ENCODE results near the gene DNHD1. TPM values are rescaled to one million over a fixed set of nuclear protein-coding genes. Genes with fewer than 3 reads are reported as not detected.

The DNHD1 gene
- total and polyA plus RNA-seq, 2 donors, result 3.4 to 21.6 TPM

DNA sequence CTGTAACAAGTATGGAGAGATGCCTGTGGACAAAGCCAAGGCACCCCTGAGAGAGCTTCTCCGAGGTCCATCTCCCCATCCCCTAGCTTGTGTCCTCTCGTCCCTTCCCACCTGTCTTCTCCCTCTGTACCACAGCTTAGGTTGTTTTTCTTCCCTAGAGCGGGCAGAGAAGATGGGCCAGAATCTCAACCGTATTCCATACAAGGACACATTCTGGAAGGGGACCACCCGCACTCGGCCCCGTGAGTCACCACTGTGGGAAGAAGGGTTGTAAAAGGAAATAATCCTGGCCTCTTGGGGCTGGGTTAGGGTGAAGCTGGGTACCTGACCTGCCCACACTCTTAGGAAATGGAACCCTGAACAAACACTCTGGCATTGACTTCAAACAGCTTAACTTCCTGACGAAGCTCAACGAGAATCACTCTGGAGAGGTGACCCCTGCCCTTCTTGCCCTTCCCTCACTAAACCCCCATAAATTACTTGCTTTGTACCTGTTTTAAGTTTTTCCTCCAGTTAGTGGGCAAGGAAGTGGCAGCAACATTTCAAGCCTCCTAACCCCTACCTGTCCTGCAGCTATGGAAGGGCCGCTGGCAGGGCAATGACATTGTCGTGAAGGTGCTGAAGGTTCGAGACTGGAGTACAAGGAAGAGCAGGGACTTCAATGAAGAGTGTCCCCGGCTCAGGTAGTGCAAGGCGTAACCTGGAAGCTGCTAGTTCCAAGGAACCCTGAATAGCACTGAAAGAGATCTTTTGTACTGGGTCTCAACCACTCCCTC is 111.8 kb downstream of the DNHD1 start:
- H3K27ac ChIP-seq (ENCODE audit: low read depth in 1 of 2, low read length in 1 of 2), result no peak overlapping the region

GRCh38 chr11:6609502-6610015 is 112.5 kb downstream of the DNHD1 start:
- no peaks in the 10 kb centered on the region for H3K9me3 ChIP-seq (ENCODE audit: control insufficient read depth in 2 of 2, insufficient read depth in 1 of 2, low read length in 1 of 2)
- no peak for DNase-seq (ENCODE audit: low read depth in 6 of 9, low spot score in 9 of 9)
- WGBS, result 84% methylated on average over 8 of the region's 8 CpGs
- peaks cover 24 to 42% of the 10 kb centered on the region in 2 donors for H3K4me1 ChIP-seq (ENCODE audit: control insufficient read depth in 2 of 2, insufficient read depth in 2 of 2, low read length in 2 of 2)
- no peak overlapping the region for H3K4me3 ChIP-seq (ENCODE audit: low read length in 2 of 2)
- peaks cover 33 to 39% of the 10 kb centered on the region in 2 donors for H3K36me3 ChIP-seq (ENCODE audit: control insufficient read depth in 2 of 2, insufficient read depth in 2 of 2, low read length in 1 of 2)
- no peak overlapping the region for H3K27ac ChIP-seq (ENCODE audit: low read depth in 1 of 2, low read length in 1 of 2)
- no peaks in the 10 kb centered on the region for H3K27me3 ChIP-seq (ENCODE audit: control insufficient read depth in 2 of 2, insufficient read depth in 1 of 2, low read length in 1 of 2)

More for the DNA sequence above, 111.8 kb downstream of the DNHD1 start:
- Histone ChIP-seq H3K9me3 (ENCODE audit: control insufficient read depth in 2 of 2, insufficient read depth in 1 of 2, low read length in 1 of 2) (no peaks in the 10 kb centered on the region), H3K36me3 (ENCODE audit: control insufficient read depth in 2 of 2, insufficient read depth in 2 of 2, low read length in 1 of 2) (peaks cover 33 to 39% of the 10 kb centered on the region in 2 donors), H3K4me1 (ENCODE audit: control insufficient read depth in 2 of 2, insufficient read depth in 2 of 2, low read length in 2 of 2) (peaks cover 24 to 46% of the 10 kb centered on the region in 2 donors), H3K27me3 (ENCODE audit: control insufficient read depth in 2 of 2, insufficient read depth in 1 of 2, low read length in 1 of 2) (no peaks in the 10 kb centered on the region), H3K4me3 (ENCODE audit: low read length in 2 of 2) (no peak overlapping the region)
- 98% methylated on average over 14 of the region's 14 CpGs for WGBS
- no peak for DNase-seq (ENCODE audit: low read depth in 6 of 9, low spot score in 9 of 9)

- DNase-seq (ENCODE audit: low read depth in 6 of 9, low spot score in 9 of 9), result no peak
- WGBS, result 97% methylated on average over 6 of the region's 6 CpGs
- Histone ChIP-seq H3K27me3 (ENCODE audit: control insufficient read depth in 2 of 2, insufficient read depth in 1 of 2, low read length in 1 of 2) (no peaks in the 10 kb centered on the region), H3K36me3 (ENCODE audit: control insufficient read depth in 2 of 2, insufficient read depth in 2 of 2, low read length in 1 of 2) (peaks cover 40 to 45% of the 10 kb centered on the region in 2 donors), H3K9me3 (ENCODE audit: control insufficient read depth in 2 of 2, insufficient read depth in 1 of 2, low read length in 1 of 2) (no peaks in the 10 kb centered on the region), H3K4me1 (ENCODE audit: control insufficient read depth in 2 of 2, insufficient read depth in 2 of 2, low read length in 2 of 2) (peaks cover 19 to 35% of the 10 kb centered on the region in 2 donors), H3K27ac (ENCODE audit: low read depth in 1 of 2, low read length in 1 of 2) (no peak overlapping the region), H3K4me3 (ENCODE audit: low read length in 2 of 2) (no peak overlapping the region)
These were observed 113.5 kb downstream of the DNHD1 start for GRCh38 chr11:6610591-6610990.

DNA sequence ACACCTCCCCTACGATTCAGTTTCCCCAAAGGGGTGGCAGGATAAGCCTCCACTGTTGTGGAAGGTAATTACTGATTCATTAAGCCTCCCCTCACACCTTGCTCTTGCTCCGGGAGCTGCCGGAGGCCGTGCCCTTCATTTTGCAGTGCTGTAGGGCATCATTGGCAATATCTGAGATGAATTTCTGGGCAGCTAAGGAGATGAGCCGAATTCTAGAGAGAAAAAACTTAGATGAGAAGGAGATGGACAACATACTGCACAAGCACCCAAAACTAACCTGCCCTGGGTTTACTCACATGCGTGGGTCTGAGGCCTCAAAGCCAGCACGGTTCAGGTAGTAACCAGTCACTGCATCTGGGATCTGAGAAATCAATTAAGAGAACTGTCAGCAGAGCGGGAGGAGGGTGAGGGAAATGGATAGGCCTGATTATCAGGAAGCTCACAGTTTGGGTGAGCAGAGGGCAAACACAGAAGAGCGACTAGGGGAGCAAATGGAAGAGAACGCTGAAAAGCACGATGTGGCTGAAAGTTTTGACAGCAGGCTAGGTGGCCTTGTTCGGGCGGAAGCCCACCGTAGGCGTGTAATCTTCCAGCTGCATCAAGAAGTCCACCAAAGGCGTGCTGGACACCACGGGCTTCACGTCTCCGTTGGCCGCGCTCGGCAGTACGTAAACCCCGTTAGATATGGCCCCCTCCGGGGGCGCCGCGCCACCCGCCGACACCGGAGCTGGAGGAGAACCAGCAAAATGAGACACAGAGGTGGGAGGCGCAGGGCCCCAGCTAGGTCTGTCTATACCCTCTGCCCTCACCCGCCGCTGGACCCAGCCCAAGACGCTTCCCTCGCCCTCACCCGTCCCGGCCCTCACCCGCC is 114.2 kb downstream of the DNHD1 start:
- Histone ChIP-seq H3K36me3 (ENCODE audit: control insufficient read depth in 2 of 2, insufficient read depth in 2 of 2, low read length in 1 of 2) (peaks cover 45 to 51% of the 10 kb centered on the region in 2 donors), H3K4me1 (ENCODE audit: control insufficient read depth in 2 of 2, insufficient read depth in 2 of 2, low read length in 2 of 2) (peaks cover 19 to 33% of the 10 kb centered on the region in 2 donors), H3K4me3 (ENCODE audit: low read length in 2 of 2) (peak overlapping the region; percentile 78 to 87), H3K9me3 (ENCODE audit: control insufficient read depth in 2 of 2, insufficient read depth in 1 of 2, low read length in 1 of 2) (no peaks in the 10 kb centered on the region), H3K27ac (ENCODE audit: low read depth in 1 of 2, low read length in 1 of 2) (peak overlapping the region; percentile 68 to 99), H3K27me3 (ENCODE audit: control insufficient read depth in 2 of 2, insufficient read depth in 1 of 2, low read length in 1 of 2) (no peaks in the 10 kb centered on the region)
- WGBS, result 23% methylated on average over 39 of the region's 39 CpGs
- peak in 3 of 9 donors; percentile 23 to 44 (median 30) for DNase-seq (ENCODE audit: low read depth in 6 of 9, low spot score in 9 of 9)

GRCh38 chr11:6611963-6612212 is 114.8 kb downstream of the DNHD1 start:
- H3K27me3 ChIP-seq (ENCODE audit: control insufficient read depth in 2 of 2, insufficient read depth in 1 of 2, low read length in 1 of 2), result no peaks in the 10 kb centered on the region
- no peaks in the 10 kb centered on the region for H3K9me3 ChIP-seq (ENCODE audit: control insufficient read depth in 2 of 2, insufficient read depth in 1 of 2, low read length in 1 of 2)
- peak overlapping the region; percentile 87 to 92 for H3K4me3 ChIP-seq (ENCODE audit: low read length in 2 of 2)
- DNase-seq (ENCODE audit: low read depth in 6 of 9, low spot score in 9 of 9), result no peak
- H3K27ac ChIP-seq (ENCODE audit: low read depth in 1 of 2, low read length in 1 of 2), result peak overlapping the region; percentile 99 to 100
- peaks cover 17 to 27% of the 10 kb centered on the region in 2 donors for H3K4me1 ChIP-seq (ENCODE audit: control insufficient read depth in 2 of 2, insufficient read depth in 2 of 2, low read length in 2 of 2)
- H3K36me3 ChIP-seq (ENCODE audit: control insufficient read depth in 2 of 2, insufficient read depth in 2 of 2, low read length in 1 of 2), result peaks cover 45 to 53% of the 10 kb centered on the region in 2 donors
- WGBS, result under 1% methylated on average over 36 of the region's 36 CpGs

DNA sequence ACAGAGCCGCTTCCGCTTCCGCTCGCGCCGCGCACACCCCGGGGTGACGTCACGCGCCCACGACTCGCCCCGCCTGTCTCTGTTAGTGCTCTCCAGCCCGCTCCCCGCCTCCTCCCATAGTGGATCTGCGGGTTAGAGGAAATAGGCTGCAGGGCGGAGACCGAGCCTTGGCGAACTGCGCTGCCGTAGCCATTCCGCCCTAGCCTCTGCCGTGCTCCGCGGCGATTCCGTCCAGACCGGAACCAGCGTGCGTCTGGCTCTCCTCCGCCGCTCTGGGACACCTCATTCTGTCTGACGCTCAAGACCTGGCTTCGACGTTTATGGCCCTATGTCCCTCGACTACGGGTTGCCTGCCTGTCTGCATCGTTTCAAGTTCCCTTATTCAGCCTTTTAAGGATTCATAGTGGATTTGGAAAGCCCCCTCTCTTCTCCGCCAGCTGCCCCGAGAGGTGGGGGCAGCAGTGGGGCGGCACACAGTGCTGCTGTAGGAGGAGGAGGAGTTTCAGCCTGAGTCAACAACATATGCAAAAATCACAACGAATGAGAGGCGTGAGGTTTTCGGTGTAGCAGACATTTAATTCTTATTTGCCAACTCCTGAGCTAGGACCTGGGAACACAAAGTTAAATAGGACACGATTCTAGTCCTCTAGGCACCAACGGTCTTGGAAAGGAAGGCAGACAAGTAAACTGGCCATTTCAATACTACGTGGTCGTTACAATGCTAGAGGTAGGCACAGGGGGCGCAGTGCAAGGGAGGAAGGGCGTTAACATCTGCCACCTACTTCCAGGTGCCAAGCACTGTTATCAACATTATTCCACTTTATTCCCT is 115.3 kb downstream of the DNHD1 start, which contains the start of gene TAF10:
Gene TAF10, minus strand, starts transcription at position 4 of the 829 bp plus-strand sequence. CDS start 27 bp downstream, outside the sequence.
- WGBS, result under 1% methylated on average over 51 of the region's 51 CpGs
- peak; percentile 75 to 96 (median 91) for DNase-seq (ENCODE audit: low read depth in 6 of 9, low spot score in 9 of 9)
- Histone ChIP-seq H3K4me3 (ENCODE audit: low read length in 2 of 2) (peak within 1 kb of the TSS; percentile 87 to 92), H3K27me3 (ENCODE audit: control insufficient read depth in 2 of 2, insufficient read depth in 1 of 2, low read length in 1 of 2) (no peaks in the 10 kb centered on the region), H3K9me3 (ENCODE audit: control insufficient read depth in 2 of 2, insufficient read depth in 1 of 2, low read length in 1 of 2) (no peaks in the 10 kb centered on the region), H3K27ac (ENCODE audit: low read depth in 1 of 2, low read length in 1 of 2) (peak within 1 kb of the TSS; percentile 99 to 100), H3K4me1 (ENCODE audit: control insufficient read depth in 2 of 2, insufficient read depth in 2 of 2, low read length in 2 of 2) (peaks cover 15 to 23% of the 10 kb centered on the region in 2 donors), H3K36me3 (ENCODE audit: control insufficient read depth in 2 of 2, insufficient read depth in 2 of 2, low read length in 1 of 2) (peaks cover 45 to 51% of the 10 kb centered on the region in 2 donors)

DNA sequence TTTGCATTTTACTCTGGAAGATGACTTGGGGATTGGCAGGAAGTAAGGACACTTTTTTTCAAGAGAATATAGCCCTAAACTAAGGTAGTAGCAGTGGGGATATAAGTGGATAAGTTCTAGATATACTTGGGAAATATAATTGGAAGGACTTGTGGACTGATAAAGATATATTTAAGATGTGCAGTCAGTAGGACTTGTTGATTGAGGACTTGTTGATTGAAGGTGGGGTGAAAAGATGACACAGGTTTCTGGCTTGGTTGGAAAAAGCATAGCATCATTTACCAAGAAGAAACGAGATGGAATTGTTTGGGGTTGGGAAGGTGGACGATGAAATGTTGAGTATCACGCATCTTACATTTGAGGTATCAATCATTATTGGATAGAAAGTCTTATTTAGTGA is 116.4 kb downstream of the DNHD1 start:
- no peaks in the 10 kb centered on the region for H3K27me3 ChIP-seq (ENCODE audit: control insufficient read depth in 2 of 2, insufficient read depth in 1 of 2, low read length in 1 of 2)
- over 99% methylated on average over 3 of the region's 3 CpGs for WGBS
- H3K4me1 ChIP-seq (ENCODE audit: control insufficient read depth in 2 of 2, insufficient read depth in 2 of 2, low read length in 2 of 2), result peaks cover 19 to 28% of the 10 kb centered on the region in 2 donors
- DNase-seq (ENCODE audit: low read depth in 6 of 9, low spot score in 9 of 9), result no peak
- no peak overlapping the region for H3K27ac ChIP-seq (ENCODE audit: low read depth in 1 of 2, low read length in 1 of 2)
- no peak overlapping the region for H3K4me3 ChIP-seq (ENCODE audit: low read length in 2 of 2)
- peaks cover 37 to 40% of the 10 kb centered on the region in 2 donors for H3K36me3 ChIP-seq (ENCODE audit: control insufficient read depth in 2 of 2, insufficient read depth in 2 of 2, low read length in 1 of 2)
- no peaks in the 10 kb centered on the region for H3K9me3 ChIP-seq (ENCODE audit: control insufficient read depth in 2 of 2, insufficient read depth in 1 of 2, low read length in 1 of 2)

GRCh38 chr11:6614446-6614845 is 117.4 kb downstream of the DNHD1 start:
- Histone ChIP-seq H3K4me3 (ENCODE audit: low read length in 2 of 2) (no peak overlapping the region), H3K27ac (ENCODE audit: low read depth in 1 of 2, low read length in 1 of 2) (no peak overlapping the region), H3K36me3 (ENCODE audit: control insufficient read depth in 2 of 2, insufficient read depth in 2 of 2, low read length in 1 of 2) (peaks cover 28 to 30% of the 10 kb centered on the region in 2 donors), H3K4me1 (ENCODE audit: control insufficient read depth in 2 of 2, insufficient read depth in 2 of 2, low read length in 2 of 2) (peaks cover 22 to 33% of the 10 kb centered on the region in 2 donors), H3K27me3 (ENCODE audit: control insufficient read depth in 2 of 2, insufficient read depth in 1 of 2, low read length in 1 of 2) (no peaks in the 10 kb centered on the region), H3K9me3 (ENCODE audit: control insufficient read depth in 2 of 2, insufficient read depth in 1 of 2, low read length in 1 of 2) (no peaks in the 10 kb centered on the region)
- no peak for DNase-seq (ENCODE audit: low read depth in 6 of 9, low spot score in 9 of 9)
- 99% methylated on average over 2 of the region's 2 CpGs for WGBS

Data from thymus (tissue), 11 donors.